Measurements from ENCODE around the gene NDUFB8.
A peak's percentile ranks its signal among the peaks of the same experiment; 100 is the strongest.

The NDUFB8 gene

DNA sequence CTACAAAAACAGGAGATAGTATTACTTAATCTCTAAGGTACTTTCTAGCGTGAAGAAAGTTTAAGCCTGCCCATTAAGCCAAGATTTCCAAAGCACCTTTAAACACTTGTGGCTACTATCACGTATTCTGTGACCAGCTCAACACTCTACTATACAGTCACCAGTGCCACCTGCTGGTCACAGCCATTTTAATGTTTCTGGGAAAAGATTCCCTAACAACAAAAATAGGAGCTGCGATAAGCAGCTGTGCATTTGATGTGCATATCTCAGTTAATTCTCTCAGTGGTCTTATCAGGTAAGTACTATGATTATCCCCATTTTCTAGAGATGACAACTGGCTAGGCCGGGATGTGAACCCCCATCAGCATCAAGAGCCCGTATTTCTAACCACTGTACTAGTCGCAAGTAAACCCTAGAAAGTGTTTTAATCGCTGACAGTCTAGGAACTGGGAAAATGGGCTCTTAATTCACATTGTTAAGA, 10.9 kb downstream of the NDUFB8 start:
- Mint-ChIP-seq H3K36me3 (ENCODE audit: low read depth) (peaks cover 18% of the 10 kb centered on the region), H3K27ac (no peak overlapping the region), H3K27me3 (ENCODE audit: low read depth, poor library complexity) (peaks cover 35% of the 10 kb centered on the region), H3K9me3 (no peaks in the 10 kb centered on the region), H3K4me1 (peaks cover 5% of the 10 kb centered on the region), H3K4me3 (peak overlapping the region; percentile 95)
- TF ChIP-seq CTCF (IDR thresholded peaks at IDR 0.05): peak; percentile 74
- DNase-seq: peak; percentile 79

DNA sequence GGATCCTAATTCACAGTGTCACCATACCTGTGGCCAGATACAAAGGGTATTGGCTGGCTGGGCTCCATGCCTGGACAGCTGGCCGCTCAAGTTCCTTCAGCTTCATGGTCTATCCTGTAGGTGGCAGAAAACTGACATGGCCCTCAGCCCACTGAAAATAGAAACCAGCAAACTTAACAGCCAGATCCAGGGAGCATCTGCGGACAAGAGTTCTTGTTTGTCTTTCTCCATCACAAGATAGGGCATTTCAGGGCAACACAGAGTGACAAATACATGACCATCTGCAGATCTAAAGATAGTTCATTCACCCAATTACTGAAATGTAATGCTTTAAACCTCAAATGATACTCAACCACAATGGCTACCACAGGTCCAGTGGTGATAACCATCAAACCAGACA, 12.8 kb downstream of the NDUFB8 start:
- TF ChIP-seq CTCF (IDR thresholded peaks at IDR 0.05): peak; percentile 14
- Mint-ChIP-seq H3K9me3 (no peaks in the 10 kb centered on the region), H3K27me3 (ENCODE audit: low read depth, poor library complexity) (peaks cover 30% of the 10 kb centered on the region), H3K4me3 (no peak overlapping the region), H3K27ac (no peak overlapping the region), H3K4me1 (peaks cover 5% of the 10 kb centered on the region), H3K36me3 (ENCODE audit: low read depth) (peaks cover 12% of the 10 kb centered on the region)
- DNase-seq: peak; percentile 10

- Mint-ChIP-seq H3K4me3 (no peak overlapping the region), H3K9me3 (no peaks in the 10 kb centered on the region), H3K36me3 (ENCODE audit: low read depth) (peaks cover 12% of the 10 kb centered on the region), H3K27me3 (ENCODE audit: low read depth, poor library complexity) (peaks cover 17% of the 10 kb centered on the region), H3K27ac (no peak overlapping the region), H3K4me1 (peaks cover 5% of the 10 kb centered on the region)
- DNase-seq: no peak
- no peak for TF ChIP-seq CTCF (IDR thresholded peaks at IDR 0.05)
These were observed 14.1 kb downstream of the NDUFB8 start for GRCh38 chr10:100515612-100516011.

- TF ChIP-seq CTCF (IDR thresholded peaks at IDR 0.05): no peak
- no peak for DNase-seq
- Mint-ChIP-seq H3K4me1 (no peaks in the 10 kb centered on the region), H3K4me3 (no peak overlapping the region), H3K9me3 (no peaks in the 10 kb centered on the region), H3K36me3 (ENCODE audit: low read depth) (peaks cover 3% of the 10 kb centered on the region), H3K27me3 (ENCODE audit: low read depth, poor library complexity) (no peaks in the 10 kb centered on the region), H3K27ac (no peak overlapping the region)
These were observed 18.9 kb downstream of the NDUFB8 start for GRCh38 chr10:100510533-100511308.

DNA sequence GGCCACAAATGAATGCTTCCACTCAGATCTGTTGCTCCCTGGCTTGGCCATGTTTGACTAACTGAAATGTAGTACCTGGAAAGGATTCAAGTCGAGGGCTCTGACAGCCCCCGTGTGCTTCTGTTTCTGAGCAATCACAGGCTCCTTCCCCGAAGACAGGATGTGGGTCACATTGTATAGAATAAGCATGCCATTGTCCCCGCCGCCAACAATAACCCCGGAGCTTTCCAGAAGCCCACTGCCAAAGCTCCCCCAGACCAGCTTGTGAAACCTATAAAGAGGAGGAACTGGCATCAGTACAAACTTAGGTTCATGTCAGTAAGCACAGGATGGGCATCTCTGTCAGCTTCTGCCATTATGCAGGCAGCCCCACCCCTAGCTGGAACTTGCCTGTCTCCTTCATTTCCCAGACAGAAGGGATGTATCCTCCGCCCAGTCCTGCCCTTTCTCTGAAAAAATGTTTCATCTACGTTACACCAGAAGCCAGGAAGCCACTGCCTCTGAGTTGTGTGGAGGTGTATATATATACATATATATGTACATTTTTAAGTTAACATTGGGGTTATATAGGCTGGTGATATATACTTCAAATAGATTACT, 20.3 kb downstream of the NDUFB8 start:
- Mint-ChIP-seq H3K4me1 (no peaks in the 10 kb centered on the region), H3K9me3 (no peaks in the 10 kb centered on the region), H3K27me3 (ENCODE audit: low read depth, poor library complexity) (no peaks in the 10 kb centered on the region), H3K36me3 (ENCODE audit: low read depth) (no peaks in the 10 kb centered on the region), H3K27ac (no peak overlapping the region), H3K4me3 (no peak overlapping the region)
- no peak for TF ChIP-seq CTCF (IDR thresholded peaks at IDR 0.05)
- DNase-seq: no peak

Data from nephron progenitor cell (in vitro differentiated cells).